ENCODE results near the gene HLA-B. TPM values are rescaled to one million over a fixed set of nuclear protein-coding genes. Genes with fewer than 3 reads are reported as not detected.
"Not testable (repeated sequence)": the region's sequence is repeated elsewhere in the genome, so short reads cannot be mapped to it uniquely, and the experiment has no call there.

The HLA-B gene
- polyA plus RNA-seq, 3 donors from 2014 or later = 9,643 to 11,927 (median 10,594) TPM

DNA sequence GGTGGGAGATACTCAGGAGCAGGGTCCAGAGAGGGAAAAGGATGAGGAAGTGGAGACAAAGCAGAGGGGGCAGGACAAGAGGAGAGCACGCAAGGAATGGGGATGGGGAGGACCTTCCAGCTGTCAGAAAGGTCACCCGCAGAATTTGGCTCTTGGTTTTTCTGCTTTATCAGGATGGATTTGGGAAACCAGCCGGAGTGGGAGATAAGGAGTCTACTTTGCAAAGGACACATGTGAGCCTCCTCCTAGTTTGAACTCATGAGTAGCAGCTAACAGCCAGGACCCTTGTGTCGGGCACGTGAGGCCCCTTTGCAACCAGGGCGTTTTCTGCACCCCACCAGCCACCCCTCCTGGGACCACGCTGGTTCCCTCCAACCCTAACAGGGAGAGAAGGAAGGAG lies 38.9 kb upstream of the HLA-B start:
- Mint-ChIP-seq H3K36me3 (peaks cover 6 to 8% (median 6%) of the 10 kb centered on the region in 3 donors), H3K9me3 (no peaks in the 10 kb centered on the region), H3K4me1 (peaks cover 29% of the 10 kb centered on the region in 2 donors), H3K27me3 (ENCODE audit: low read depth in 3 of 3) (peaks cover 4 to 8% (median 5%) of the 10 kb centered on the region in 3 donors), H3K4me3 (no peak overlapping the region), H3K27ac (peak overlapping the region in 1 of 6 donors; percentile 48)
- DNase-seq = no peak

- no peak for DNase-seq
- H3K36me3 Mint-ChIP-seq = peaks cover 6 to 8% (median 6%) of the 10 kb centered on the region in 3 donors
- no peak overlapping the region for H3K27ac Mint-ChIP-seq
- no peak overlapping the region for H3K4me3 Mint-ChIP-seq
- peaks cover 16 to 17% of the 10 kb centered on the region in 2 donors for H3K4me1 Mint-ChIP-seq
- H3K9me3 Mint-ChIP-seq = no peaks in the 10 kb centered on the region
- peaks cover under 1 to 4% (median 2%) of the 10 kb centered on the region in 3 donors for H3K27me3 Mint-ChIP-seq (ENCODE audit: low read depth in 3 of 3)
These were observed 37.4 kb upstream of the HLA-B start for GRCh38 chr6:31394381-31394780.

DNA sequence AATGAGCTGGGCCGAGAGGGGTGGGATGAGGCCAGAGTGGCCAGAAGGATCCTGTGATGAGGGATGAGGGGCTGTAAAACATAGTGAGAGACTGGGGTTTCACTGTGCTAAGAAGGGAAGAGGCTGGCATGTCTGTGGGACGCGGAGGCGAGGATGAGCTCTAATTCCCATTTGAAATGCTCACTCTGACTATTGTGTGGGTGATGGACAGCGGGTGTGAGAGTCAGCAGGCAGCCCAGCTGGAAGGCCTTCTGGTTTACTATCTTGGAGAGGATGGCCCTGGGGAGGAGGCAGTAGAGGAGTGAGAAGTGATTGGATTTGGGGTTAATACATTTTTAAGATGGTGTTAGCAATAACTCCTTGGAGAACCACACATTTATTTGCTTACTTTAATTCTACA lies 37.0 kb upstream of the HLA-B start:
- H3K27me3 Mint-ChIP-seq (ENCODE audit: low read depth in 3 of 3) = peaks cover 0 to 4% (median 2%) of the 10 kb centered on the region in 3 donors
- H3K36me3 Mint-ChIP-seq = peaks cover 6 to 8% (median 6%) of the 10 kb centered on the region in 3 donors
- H3K27ac Mint-ChIP-seq = no peak overlapping the region
- H3K9me3 Mint-ChIP-seq = no peaks in the 10 kb centered on the region
- H3K4me3 Mint-ChIP-seq = no peak overlapping the region
- H3K4me1 Mint-ChIP-seq = peaks cover 11 to 15% of the 10 kb centered on the region in 2 donors
- no peak for DNase-seq

- not testable (repeated sequence) for DNase-seq; H3K9me3 Mint-ChIP-seq; H3K36me3 Mint-ChIP-seq; H3K4me3 Mint-ChIP-seq; H3K27me3 Mint-ChIP-seq (ENCODE audit: low read depth in 3 of 3); H3K4me1 Mint-ChIP-seq; H3K27ac Mint-ChIP-seq
These were observed 32.8 kb upstream of the HLA-B start for GRCh38 chr6:31389802-31390132.

- H3K27ac Mint-ChIP-seq; DNase-seq; H3K4me3 Mint-ChIP-seq; H3K4me1 Mint-ChIP-seq; H3K36me3 Mint-ChIP-seq; H3K9me3 Mint-ChIP-seq; H3K27me3 Mint-ChIP-seq (ENCODE audit: low read depth in 3 of 3): not testable (repeated sequence)
These were observed 32.2 kb upstream of the HLA-B start for GRCh38 chr6:31388916-31389801.

GRCh38 chr6:31386977-31387376 lies 30.0 kb upstream of the HLA-B start:
- peaks cover 0 to 3% (median 1%) of the 10 kb centered on the region in 3 donors for H3K27me3 Mint-ChIP-seq (ENCODE audit: low read depth in 3 of 3)
- no peaks in the 10 kb centered on the region for H3K9me3 Mint-ChIP-seq
- no peak for DNase-seq
- H3K4me3 Mint-ChIP-seq = no peak overlapping the region
- H3K27ac Mint-ChIP-seq = no peak overlapping the region
- H3K36me3 Mint-ChIP-seq = no peaks in the 10 kb centered on the region
- H3K4me1 Mint-ChIP-seq = no peaks in the 10 kb centered on the region

GRCh38 chr6:31386099-31386498 lies 29.1 kb upstream of the HLA-B start:
- DNase-seq = no peak
- no peak overlapping the region for H3K4me3 Mint-ChIP-seq
- no peaks in the 10 kb centered on the region for H3K9me3 Mint-ChIP-seq
- H3K36me3 Mint-ChIP-seq = no peaks in the 10 kb centered on the region
- H3K27me3 Mint-ChIP-seq (ENCODE audit: low read depth in 3 of 3) = peaks cover 0 to 3% (median 1%) of the 10 kb centered on the region in 3 donors
- no peak overlapping the region for H3K27ac Mint-ChIP-seq
- H3K4me1 Mint-ChIP-seq = no peaks in the 10 kb centered on the region

- Mint-ChIP-seq H3K27me3 (ENCODE audit: low read depth in 3 of 3) (peaks cover 0 to 3% (median 1%) of the 10 kb centered on the region in 3 donors), H3K9me3 (no peaks in the 10 kb centered on the region), H3K27ac (no peak overlapping the region), H3K4me3 (no peak overlapping the region), H3K4me1 (no peaks in the 10 kb centered on the region), H3K36me3 (no peaks in the 10 kb centered on the region)
- no peak for DNase-seq
These were observed 28.1 kb upstream of the HLA-B start for GRCh38 chr6:31385041-31385440.

GRCh38 chr6:31383149-31383548 lies 26.2 kb upstream of the HLA-B start:
- no peaks in the 10 kb centered on the region for H3K4me1 Mint-ChIP-seq
- no peak for DNase-seq
- H3K27ac Mint-ChIP-seq = no peak overlapping the region
- no peak overlapping the region for H3K4me3 Mint-ChIP-seq
- H3K36me3 Mint-ChIP-seq = no peaks in the 10 kb centered on the region
- peaks cover 1 to 11% (median 2%) of the 10 kb centered on the region in 3 donors for H3K27me3 Mint-ChIP-seq (ENCODE audit: low read depth in 3 of 3)
- no peaks in the 10 kb centered on the region for H3K9me3 Mint-ChIP-seq

GRCh38 chr6:31381666-31382065 lies 24.7 kb upstream of the HLA-B start:
- H3K27me3 Mint-ChIP-seq (ENCODE audit: low read depth in 3 of 3) = peaks cover 0 to 11% (median 2%) of the 10 kb centered on the region in 3 donors
- H3K4me1 Mint-ChIP-seq = no peaks in the 10 kb centered on the region
- no peak overlapping the region for H3K4me3 Mint-ChIP-seq
- H3K9me3 Mint-ChIP-seq = no peaks in the 10 kb centered on the region
- no peak for DNase-seq
- no peaks in the 10 kb centered on the region for H3K36me3 Mint-ChIP-seq
- no peak overlapping the region for H3K27ac Mint-ChIP-seq

DNA sequence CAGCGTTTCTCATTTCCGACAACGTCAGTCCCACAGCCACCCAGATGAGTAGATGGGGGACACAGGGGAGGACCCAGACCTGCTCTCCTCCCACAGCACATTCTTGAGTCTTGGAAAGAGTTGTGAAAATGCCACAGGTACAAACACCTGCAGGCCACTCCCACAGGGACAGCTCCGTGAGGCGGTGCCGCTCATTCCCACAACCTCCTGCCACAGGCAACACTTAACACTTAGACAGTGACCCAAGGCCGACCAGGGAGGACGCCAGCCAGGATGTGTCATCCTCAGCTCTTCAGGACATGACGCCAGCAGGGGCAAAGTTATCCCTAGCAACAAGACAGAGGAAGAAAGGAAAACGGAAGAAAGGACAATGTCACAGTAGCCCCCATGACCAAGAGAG lies 22.9 kb upstream of the HLA-B start:
- Mint-ChIP-seq H3K36me3 (no peaks in the 10 kb centered on the region), H3K27ac (no peak overlapping the region), H3K4me3 (no peak overlapping the region), H3K27me3 (ENCODE audit: low read depth in 3 of 3) (peaks cover 0 to 13% (median 2%) of the 10 kb centered on the region in 3 donors), H3K9me3 (no peaks in the 10 kb centered on the region), H3K4me1 (no peaks in the 10 kb centered on the region)
- no peak for DNase-seq

- no peaks in the 10 kb centered on the region for H3K36me3 Mint-ChIP-seq
- H3K4me3 Mint-ChIP-seq = no peak overlapping the region
- no peak for DNase-seq
- H3K27ac Mint-ChIP-seq = no peak overlapping the region
- H3K27me3 Mint-ChIP-seq (ENCODE audit: low read depth in 3 of 3) = peaks cover 0 to 13% (median 2%) of the 10 kb centered on the region in 3 donors
- H3K4me1 Mint-ChIP-seq = peaks cover 0 to 2% of the 10 kb centered on the region in 2 donors
- no peaks in the 10 kb centered on the region for H3K9me3 Mint-ChIP-seq
These were observed 21.7 kb upstream of the HLA-B start for GRCh38 chr6:31378721-31379103.

DNA sequence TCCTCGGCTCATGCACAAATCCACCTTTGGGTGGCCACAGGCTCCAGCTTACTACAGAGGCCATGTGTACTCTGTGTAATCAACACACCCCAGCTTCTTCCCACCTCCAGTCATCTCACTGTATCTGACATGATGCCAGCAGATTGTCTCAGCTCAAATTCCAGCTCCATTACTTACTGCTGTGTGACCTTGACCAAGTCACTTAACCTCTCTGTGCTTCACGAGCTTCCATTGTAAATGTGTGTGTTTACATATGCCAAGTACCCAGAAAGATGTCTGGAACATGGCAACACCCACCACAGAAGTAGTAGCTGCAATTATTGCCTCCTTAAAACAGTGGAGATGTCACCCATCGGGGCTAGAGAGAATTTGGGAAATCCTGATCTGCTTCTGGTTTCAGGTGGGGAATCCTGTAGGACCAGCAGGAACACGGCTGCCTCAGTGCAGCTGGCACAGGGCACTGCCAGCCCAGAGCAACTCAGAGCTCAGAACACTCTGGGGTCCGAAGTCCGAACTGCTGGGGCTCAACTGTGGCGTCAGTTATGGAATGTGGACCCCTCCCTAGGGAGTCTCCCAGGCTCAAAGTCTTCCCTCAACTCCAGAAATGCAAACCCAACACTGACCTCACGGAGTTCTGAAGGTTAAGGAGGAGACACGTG lies 21.2 kb upstream of the HLA-B start:
- no peak overlapping the region for H3K27ac Mint-ChIP-seq
- H3K4me3 Mint-ChIP-seq = no peak overlapping the region
- no peaks in the 10 kb centered on the region for H3K36me3 Mint-ChIP-seq
- DNase-seq = no peak
- H3K4me1 Mint-ChIP-seq = peaks cover 0 to 4% of the 10 kb centered on the region in 2 donors
- no peaks in the 10 kb centered on the region for H3K9me3 Mint-ChIP-seq
- H3K27me3 Mint-ChIP-seq (ENCODE audit: low read depth in 3 of 3) = peaks cover 0 to 14% (median 2%) of the 10 kb centered on the region in 3 donors

- peaks cover 0 to 21% (median 7%) of the 10 kb centered on the region in 3 donors for H3K27me3 Mint-ChIP-seq (ENCODE audit: low read depth in 3 of 3)
- peaks cover 0 to 3% (median 2%) of the 10 kb centered on the region in 3 donors for H3K36me3 Mint-ChIP-seq
- peaks cover 0 to 4% of the 10 kb centered on the region in 2 donors for H3K4me1 Mint-ChIP-seq
- H3K9me3 Mint-ChIP-seq = peaks cover 0 to 1% (median 0%) of the 10 kb centered on the region in 6 donors
- no peak overlapping the region for H3K4me3 Mint-ChIP-seq
- DNase-seq = no peak
- H3K27ac Mint-ChIP-seq = no peak overlapping the region
These were observed 20.1 kb upstream of the HLA-B start for GRCh38 chr6:31377029-31377428.
